NCI-H82 treated with DMSO at 0.1 percent for 48 hours (cell line): Measurements from ENCODE around the gene COL26A1.
A peak's percentile ranks its signal among the peaks of the same experiment; 100 is the strongest.
"Not testable (repeated sequence)": the region's sequence is repeated elsewhere in the genome, so short reads cannot be mapped to it uniquely, and the experiment has no call there.

ENCODE experiments used
- DNase-seq: peaks from one replicate; lab custom pipeline; 2025; ENCODE audit not compliant: unreplicated experiment; lab: John Stamatoyannopoulos, UW

Gene COL26A1

DNA sequence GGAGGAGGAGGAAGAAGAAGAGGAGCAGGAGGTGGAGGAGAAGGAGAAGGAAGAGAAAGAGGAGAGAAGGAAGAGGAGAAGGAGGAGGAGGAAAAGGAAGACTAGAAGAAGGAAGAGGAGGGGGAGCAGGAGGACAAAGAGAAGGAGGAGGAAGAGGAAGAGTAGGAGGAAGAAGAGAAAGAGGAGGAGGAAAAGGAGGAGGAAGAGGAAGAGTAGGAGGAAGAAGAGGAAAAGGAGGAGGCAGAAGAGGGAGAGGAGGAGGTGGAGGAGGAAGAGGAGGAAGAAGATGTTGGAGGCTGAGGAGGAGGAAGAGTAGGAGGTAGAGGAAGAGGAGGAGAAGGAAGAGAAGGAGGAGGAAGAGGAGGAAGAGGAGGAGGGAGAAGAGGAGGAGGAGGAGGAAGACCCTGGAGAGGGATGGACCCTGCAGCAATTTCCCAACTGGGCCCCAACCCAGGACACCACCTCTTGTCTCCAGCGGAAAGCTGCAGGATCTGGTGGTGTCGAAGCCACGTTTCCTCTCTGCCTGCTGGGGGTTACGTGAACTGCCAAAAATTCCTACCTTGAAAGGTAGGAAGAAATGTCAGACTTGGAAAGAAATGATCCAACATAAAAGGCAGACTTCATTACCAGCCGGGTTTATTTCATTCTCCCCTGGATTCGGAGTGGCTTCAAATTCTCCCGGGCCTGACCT lies 38.9 kb downstream of the COL26A1 start:
- no peak for DNase-seq

DNA sequence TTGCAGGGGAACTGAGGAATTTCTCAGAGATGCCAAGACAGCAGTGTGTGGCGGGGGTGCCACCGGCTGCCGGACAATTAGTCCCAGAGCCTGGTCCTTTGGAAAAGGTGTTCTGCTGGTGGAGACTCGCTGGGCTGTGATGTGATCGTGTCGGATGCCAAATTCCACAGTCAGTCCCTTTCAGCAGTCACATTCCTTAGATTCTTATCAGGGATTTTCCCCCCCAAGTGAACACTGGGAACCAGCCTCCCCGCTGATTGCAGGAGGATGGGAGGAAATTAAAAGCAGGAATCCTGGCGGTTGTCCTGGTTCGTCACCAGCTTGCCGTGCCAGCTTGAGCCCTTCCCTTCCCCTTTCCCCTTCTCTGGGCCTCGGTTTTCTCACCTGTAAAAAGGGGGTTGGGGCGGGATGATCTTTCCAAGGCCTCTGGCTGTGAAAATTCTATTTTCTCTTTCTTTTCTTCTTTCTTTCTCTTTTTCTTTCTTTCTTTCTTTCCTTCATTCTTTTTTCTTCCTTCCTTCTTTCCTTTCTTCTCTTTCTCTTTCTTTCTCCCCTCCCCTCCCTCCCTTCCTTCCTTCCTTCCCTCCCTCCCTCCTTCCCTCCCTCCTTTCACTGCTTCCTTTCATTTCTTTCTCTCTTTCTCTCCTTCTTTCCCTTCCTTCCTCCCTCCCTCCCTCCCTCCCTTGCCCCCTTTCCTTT lies 39.6 kb downstream of the COL26A1 start:
- no peak for DNase-seq

- DNase-seq, result no peak
Measured at GRCh38 chr7:101402835-101403234, 40.2 kb downstream of the COL26A1 start.

DNA sequence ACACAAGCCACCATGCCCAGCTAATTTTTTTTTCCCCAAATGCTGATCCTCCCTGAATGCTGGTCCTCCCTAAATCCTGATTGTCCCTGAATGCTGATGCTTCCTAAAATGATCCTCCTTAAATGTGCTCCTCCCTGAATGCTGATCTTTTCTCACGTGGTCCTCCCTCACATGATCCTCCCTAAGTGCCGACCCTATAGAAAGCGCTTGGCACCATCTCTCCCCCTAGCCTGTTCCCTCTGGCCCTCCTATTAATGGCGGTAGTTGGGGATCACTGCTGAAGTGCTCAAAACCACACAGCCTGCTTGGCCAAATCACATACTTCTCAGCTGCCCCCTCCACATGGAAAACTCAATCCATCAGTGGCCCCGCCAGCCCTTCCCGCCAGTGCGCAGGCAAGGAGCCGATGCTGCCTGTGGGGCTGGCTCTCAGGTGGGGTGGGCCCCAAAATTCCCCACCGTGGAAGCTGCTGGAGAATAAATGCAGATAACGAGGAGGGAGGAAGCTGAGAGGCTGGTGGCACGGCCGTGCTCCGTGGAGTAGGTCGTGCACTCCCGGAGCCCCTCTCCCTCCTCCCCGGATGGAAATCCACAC lies 42.9 kb downstream of the COL26A1 start:
- DNase-seq, result no peak

- DNase-seq, result no peak
Measured at GRCh38 chr7:101410743-101411507, 48.2 kb downstream of the COL26A1 start.

- DNase-seq, result no peak
Measured at GRCh38 chr7:101411508-101411874, 48.8 kb downstream of the COL26A1 start.

GRCh38 chr7:101412976-101413375 lies 50.3 kb downstream of the COL26A1 start:
- no peak for DNase-seq

DNA sequence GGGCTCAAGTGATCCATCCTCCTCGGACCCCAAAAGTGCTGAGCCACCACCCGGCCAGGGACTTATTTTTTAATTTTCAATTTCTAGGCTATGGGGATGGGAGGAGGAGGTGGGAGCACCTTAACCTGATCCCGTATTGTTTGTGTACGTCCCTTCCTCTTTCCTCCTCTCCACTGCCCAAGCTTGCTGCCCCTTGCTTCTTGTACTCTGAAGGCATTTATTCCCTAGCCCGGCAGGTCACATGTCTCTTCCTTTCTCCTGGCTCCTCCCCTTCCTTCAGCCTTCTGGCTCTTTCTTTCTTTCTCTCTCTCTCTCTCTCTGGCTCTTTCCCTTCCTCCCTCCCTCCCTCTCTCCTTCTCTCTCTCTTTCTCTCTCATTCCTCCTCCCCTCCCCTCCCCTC lies 56.0 kb downstream of the COL26A1 start:
- DNase-seq, result no peak

- DNase-seq, result no peak
Measured at GRCh38 chr7:101419831-101420230, 57.2 kb downstream of the COL26A1 start.

DNA sequence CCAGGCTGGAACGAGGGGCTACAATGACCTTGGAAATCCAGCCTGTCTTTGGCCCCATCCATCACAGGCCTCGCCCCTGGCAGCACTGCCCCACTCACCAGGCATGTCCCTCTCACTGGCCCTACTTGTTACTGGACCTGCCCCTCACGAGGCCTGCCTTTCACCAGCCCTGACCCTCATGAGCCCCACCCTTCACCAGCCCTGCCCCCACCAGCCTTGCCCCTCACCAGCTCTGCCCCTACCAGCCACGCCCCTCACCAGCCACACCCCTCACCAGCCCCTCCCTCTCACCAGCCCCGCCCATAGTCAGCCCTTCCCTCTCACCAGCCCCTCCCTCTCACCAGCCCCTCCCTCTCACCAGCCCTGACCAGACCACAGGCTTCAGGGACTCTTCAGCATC lies 57.8 kb downstream of the COL26A1 start:
- peak; percentile 6 for DNase-seq

GRCh38 chr7:101422356-101423195 lies 59.9 kb downstream of the COL26A1 start:
- no peak for DNase-seq

DNA sequence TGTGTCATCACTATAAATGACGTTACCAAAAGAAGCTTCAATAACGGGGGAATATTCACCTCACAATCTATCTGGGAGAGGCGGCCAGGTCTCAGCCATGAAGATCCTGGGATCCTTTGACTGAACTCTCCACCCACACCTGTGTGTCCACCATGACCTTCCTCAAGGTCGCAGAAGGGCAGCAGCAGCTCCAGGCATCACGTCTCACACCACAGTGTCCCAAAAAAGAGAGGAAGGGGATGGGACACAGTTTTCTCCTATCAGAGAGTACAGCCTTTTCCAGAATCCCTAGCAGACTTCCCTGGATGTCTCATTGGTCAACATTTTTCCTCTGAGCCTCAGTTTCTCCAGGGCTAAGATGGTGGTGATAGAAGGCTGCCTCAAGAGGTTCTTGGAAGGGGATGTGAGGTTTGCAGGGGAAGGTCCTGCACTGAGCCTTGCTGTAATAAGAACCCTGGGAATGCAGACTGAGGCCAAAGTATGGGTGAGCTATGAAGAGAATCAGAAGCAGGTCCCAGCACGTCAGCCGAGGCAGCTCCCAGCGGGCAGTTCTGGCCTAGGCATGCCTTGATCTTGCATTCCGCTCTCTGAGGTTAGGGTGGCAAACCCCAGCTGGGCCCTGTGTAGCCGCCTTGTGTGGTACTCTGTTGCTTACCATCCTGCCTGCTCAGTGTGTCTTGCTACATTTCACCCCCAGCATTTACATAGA lies 63.8 kb downstream of the COL26A1 start:
- DNase-seq, result no peak

DNA sequence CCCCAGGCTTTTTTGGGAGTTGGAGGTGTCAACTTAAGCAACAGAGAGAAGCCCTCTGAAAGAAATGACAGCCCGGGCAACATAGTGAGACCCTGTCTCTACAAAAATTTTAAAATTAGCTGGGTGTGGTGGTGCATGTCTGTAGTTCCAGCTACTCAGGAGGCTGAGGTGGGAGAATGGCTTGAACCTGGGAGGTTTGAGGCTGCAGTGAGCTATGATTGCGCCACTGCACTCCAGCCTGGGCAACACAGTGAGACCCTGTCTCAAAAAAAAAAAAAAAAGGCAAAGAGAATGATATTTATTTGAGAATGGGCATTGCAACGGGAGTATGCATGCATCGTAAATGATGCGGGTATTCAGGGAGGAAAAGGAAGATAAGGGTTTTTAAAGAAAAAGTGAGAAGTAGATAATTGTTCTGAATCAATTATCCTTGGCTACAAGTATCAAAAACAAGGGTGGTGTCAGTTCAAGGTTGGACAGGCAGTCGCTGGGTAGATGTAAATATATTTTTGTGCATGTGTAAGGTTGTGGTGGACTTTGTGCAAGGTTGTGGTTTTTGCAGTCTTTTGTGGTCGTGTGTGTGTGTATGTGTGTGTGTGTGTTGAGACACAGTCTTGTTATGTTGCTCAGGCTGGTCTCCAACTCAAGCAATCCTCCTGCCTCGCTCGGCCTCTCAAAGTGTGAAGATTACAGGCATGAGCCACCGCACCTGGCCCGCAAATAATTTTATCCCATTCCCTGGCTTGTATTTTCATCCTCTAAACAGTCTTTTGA lies 65.6 kb downstream of the COL26A1 start:
- DNase-seq, result no peak

DNA sequence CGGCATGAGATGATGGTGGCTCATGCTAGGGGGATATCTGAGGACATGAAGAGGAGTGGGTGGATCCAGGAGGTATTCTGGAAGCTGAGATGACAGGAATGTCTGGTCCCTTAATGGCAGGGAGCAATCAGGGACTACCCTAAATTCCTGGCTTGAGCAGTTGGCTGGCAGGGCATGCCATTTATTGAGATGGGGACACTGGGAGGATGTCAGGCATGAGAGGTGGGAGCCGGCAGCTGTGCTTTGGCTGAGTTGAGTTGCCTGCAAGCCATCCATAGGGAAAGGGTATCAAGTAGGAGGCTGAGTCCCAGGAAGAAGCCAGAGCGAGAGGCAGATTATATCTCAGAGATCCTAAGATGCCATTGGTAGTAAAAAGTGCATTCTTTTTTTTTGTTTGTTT lies 69.6 kb downstream of the COL26A1 start:
- DNase-seq, result no peak

DNA sequence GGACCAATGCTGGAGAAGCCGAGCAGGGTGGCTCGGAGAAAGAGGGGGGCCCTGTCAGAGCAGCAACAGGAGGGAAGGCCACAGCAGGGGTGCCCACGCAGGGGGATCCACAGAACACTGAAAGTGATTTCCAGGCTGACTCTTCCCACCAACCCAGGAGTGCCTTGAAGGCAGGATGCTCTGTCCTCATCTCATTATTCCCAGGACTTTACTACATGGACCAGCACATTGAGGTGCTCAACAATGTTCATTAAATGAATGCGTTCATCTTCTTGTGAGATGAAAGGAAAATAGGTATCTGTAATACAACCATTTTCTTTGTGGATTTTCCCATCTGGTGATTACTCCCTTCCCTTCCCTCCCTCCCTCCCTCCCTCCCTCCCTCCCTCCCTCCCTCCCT lies 71.0 kb downstream of the COL26A1 start:
- DNase-seq, result no peak

GRCh38 chr7:101434155-101434554 lies 71.5 kb downstream of the COL26A1 start:
- DNase-seq, result not testable (repeated sequence)

DNA sequence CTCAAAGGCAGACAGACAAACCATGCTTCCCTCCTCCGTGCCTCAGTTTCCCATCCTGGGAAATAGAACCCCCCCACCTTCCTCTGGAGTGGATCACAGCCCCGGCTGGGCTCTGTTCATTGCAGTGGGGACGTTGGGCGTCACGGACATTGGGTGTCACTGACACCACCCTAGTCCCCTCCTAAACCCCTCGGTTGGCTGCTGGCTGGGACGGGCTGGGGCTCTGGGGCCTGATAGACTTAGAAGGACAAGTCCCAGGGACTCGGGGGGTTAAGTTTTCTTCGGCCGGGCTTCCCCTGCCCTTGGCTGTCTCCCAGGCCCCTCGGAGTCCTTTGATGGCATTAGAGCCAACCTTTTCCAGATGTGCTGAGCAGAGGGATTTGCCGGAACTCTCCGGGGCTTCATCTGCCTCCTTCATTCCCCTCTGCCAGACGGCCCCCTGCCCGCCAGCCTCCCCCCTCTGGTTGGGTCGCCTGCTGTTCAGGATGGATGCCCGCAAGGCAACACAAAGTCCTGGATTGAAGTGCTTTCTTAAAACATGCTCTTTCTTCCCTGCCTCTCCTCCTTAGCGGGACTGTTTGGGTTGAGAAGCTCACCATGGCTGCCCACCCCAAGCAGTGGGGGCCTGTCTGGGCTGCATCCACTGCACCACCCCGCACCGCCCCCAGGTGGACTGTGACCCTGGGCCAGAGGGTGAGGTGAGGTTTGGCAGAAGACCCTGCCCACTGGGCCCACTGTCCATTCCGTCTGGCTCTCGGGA lies 73.0 kb downstream of the COL26A1 start:
- no peak for DNase-seq

DNA sequence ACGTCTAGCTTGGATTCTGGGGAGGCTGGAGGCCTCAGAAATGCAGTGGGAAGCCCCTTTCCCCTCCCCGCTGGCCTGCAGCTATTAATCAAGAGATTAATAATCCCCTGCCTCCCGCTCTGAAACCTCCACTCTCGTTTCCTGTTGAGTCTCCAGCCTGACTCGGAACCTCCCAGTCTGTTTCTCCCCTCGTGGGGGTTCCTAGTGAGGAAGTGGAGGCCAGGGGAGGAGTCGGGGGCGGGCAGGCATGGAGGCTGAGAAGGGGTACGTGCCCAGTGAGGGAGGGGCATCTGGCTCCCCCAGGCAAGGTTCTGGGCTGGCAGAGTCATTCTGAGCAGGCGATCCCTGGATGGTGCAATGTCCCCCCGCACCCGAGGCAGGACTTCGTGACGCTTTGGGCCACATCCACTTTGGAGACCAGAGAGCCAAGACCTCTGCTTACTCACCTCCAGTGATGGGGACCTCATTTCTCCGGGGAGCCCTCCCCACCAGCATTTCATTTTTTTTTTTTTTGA lies 73.6 kb downstream of the COL26A1 start:
- peak; percentile 6 for DNase-seq
